H54 (cell line): ENCODE measurements around the gene STAG1.
"Not testable (repeated sequence)": the region's sequence is repeated elsewhere in the genome, so short reads cannot be mapped to it uniquely, and the experiment has no call there.

Source experiments
- DNase-seq: peaks from one replicate; pipeline ENCODE4 v3.0.0; 2011; ENCODE audit warnings: low spot score, mixed read lengths; ENCODE audit not compliant: insufficient read length
- FAIRE-seq: peaks from 3 replicates; lab custom pipeline; 2011; peaks lifted over from hg19 to GRCh38; lab: Jason Lieb, UNC
- POLR2A ChIP-seq: IDR thresholded peaks from 2 replicates; pipeline ENCODE4 v1.6.1; 2011; ENCODE audit warnings: low read depth, mild to moderate bottlenecking, low read length

Gene STAG1

DNA sequence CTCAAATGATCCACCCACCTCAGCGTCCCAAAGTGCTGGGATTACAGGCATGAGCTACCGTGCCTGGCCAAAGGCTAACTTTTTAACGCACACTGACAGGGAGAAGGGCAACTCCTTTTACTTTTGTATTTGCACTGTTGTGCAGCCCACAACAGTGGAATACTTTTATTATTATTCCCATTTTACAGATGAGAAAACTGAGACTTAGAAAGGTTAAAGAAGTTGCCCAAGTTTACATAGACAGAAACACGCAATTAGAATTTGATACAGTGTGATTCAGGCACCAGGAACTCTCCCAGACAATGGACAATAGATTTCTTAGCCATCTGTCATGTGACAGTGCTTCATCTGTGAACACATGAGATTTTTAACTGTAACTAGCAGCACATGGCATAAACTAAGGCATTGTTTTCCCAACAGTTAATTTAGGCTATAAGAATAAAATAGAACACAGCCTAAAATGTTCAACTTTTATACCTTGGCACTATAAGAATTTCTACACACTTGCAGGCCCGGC lies 18.8 kb downstream of the STAG1 start:
- no peak for TF ChIP-seq POLR2A
- no peak for FAIRE-seq
- no peak for DNase-seq

DNA sequence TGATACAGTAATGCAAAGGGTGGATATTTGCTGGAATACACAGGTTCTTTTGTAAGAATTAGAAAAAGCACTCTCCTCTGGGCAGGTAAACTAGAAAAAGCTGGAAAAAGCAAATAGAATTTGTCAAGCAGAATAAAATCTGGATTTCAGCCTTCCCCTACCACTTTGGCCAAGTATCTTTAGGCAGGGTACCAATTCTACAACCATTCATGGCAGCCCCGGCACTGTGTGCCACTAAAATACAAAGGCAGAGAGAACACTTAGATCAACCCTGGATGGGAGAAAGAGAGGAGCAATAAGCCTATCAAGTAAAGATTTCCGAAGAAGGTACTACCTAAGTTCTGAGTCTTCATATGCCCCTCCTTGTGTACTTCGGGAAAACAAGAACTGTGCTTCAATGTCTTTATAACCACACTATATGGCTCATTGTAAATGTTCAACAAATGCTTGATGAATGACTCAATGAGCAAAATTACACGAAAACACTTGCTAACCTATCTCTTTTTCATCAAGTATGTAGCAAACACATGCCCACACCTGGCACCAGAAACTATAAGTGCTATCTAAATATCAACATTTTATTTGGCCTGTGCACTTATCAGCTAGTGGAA lies 20.8 kb downstream of the STAG1 start:
- no peak for TF ChIP-seq POLR2A
- FAIRE-seq, result peak; percentile 6
- DNase-seq, result no peak

DNA sequence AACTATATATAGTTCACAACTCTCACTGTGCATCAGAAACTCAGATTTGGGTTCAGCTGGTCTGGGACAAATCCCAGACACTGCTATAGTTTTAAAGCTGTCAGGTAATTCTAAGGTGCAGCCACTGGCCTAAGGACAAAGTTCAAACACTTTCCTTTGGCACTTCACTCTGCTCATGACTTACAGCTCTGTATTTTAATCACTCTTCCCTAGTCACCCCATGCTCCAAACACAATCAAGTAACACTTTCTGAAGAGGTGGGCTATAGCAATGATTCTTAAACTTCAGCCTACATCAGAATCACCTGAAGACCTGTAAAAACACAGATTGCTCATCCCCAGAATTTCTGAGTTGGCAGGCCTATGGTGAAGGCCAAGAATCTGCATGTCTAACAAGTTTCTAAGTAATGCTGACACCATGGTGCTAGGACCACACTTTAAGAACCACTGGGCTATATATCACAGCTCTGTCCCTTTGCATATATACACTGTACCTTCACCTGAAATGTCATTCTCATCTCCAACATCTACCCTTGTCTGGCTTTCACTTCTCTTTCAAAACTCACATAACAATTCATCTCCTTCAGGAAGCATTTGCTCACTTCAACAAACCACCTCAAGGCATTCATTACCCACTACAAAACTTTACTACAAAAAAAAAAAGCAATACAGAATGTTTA lies 21.4 kb downstream of the STAG1 start:
- DNase-seq, result no peak
- no peak for TF ChIP-seq POLR2A
- no peak for FAIRE-seq

DNA sequence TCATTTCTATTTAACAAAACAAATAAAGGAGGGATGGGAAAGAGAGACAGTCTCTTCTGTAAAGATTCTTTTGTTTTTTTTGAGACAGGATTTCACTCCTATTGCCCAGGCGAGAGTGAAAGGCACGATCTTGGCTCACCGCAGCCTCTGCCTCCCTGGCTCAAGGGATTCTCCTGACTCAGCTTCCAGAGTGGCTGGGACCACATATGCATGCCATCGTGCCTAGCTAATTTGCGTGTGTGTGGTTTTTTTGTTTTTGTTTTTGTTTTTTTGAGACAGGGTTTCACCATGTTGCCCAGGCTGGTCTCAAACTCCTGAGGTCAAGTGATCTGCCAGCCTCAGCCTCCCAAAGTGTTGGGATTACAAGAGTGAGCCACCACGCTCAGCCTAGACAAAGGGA lies 23.3 kb downstream of the STAG1 start:
- no peak for TF ChIP-seq POLR2A
- peak; percentile 61 for FAIRE-seq
- DNase-seq, result no peak

DNA sequence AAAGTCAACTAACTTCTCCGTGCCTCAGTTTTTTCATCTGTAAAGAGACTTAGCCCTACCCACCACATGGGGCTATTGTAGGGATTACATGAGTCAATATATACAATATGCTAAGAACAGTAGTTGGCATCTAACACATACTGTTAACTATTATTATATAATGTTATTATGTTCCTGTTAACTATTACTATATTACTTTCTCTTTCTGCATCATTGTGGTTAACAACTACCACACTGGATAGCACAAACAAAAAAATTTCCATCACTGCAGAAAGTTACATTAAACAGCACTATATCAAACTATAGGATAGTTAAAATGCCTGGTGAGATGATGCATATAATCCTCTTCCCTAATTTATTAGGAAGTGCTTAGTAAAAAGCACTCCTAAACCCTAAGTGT lies 23.7 kb downstream of the STAG1 start:
- no peak for TF ChIP-seq POLR2A
- DNase-seq (no peak), FAIRE-seq (no peak)

DNA sequence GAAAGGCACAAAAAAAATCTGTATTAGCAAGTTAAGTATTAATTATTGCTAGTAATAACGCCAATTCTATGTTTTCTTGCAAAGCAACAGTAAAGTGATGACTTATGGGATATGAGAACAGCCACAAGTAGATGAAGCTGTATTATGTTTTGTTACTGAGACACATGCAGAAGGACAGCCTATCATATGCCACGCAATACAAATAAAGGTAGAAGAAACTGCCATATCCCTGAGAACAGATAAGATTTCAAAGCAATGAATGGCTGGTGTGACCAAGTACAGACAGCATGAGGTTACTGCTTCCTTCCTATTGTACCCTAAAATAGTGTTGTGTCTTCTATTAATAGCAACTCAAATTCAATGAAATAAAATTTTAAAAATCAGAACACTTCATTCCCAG lies 26.7 kb downstream of the STAG1 start:
- no peak for DNase-seq
- no peak for TF ChIP-seq POLR2A
- no peak for FAIRE-seq

DNA sequence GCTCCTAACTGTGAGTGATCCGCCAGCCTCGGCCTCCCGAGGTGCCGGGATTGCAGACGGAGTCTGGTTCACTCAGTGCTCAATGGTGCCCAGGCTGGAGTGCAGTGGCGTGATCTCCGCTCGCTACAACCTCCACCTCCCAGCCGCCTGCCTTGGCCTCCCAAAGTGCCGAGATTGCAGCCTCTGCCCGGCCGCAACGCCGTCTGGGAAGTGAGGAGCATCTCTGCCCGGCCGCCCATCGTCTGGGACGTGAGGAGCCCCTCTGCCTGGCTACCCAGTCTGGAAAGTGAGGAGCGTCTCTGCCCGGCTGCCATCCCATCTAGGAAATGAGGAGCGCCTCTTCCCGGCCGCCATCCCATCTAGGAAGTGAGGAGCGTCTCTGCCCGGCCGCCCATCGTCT lies 29.3 kb downstream of the STAG1 start:
- not testable (repeated sequence) for DNase-seq, FAIRE-seq

DNA sequence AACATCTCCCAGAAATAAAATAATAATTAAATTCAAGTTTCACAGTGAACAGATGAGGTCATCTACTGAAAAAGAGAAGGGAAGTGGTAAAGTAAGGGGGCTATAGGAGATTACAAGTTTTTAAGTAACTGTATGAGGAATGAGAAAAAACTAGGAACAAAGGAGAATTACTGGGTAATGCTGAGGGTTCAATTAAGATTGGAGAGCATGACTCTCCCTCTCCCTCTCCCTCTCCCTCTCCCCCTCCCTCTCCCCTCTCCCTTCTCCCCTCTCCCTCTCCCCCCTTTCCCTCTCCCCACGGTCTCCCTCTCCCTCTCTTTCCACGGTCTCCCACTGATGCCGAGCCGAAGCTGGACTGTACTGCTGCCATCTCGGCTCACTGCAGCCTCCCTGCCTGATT lies 29.8 kb downstream of the STAG1 start:
- not testable (repeated sequence) for DNase-seq, FAIRE-seq

DNA sequence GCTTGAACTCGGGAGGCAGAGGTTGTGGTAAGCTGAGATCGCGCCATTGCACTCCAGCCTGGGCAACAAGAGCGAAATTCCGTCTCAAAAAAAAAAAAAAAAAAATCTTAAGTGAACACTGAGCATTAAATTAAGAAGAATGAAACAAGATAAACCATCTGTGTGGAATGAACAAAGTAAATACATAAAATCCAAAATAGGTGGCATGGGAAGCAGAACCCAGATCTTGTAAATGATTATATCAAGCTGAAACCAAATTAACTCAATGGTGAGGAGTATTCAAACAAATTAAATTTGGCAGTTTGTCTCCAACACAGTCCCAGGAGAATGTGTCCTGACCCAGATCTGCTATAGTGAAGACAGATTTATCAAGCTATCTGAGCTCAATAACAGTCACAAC lies 32.1 kb downstream of the STAG1 start:
- TF ChIP-seq POLR2A, result no peak
- DNase-seq (no peak), FAIRE-seq (no peak)

DNA sequence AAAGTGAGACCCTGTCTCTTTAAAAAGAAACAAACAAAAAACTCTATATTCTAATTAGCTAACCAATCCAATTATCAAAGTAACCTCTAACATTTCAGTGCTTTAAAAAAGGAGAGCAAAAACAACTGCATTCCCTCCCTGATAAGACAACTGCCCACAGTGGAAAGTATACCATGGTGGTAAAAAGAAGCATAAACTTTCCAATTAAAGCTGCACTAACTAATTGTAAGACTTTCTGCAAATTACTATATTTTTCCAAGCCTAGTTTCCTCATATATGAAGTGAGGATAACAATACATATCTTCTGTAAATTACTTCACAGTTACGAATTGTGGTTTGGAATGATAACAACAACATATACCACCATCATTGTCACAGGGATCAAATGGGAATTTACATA lies 35.5 kb downstream of the STAG1 start:
- DNase-seq (no peak), FAIRE-seq (no peak)

DNA sequence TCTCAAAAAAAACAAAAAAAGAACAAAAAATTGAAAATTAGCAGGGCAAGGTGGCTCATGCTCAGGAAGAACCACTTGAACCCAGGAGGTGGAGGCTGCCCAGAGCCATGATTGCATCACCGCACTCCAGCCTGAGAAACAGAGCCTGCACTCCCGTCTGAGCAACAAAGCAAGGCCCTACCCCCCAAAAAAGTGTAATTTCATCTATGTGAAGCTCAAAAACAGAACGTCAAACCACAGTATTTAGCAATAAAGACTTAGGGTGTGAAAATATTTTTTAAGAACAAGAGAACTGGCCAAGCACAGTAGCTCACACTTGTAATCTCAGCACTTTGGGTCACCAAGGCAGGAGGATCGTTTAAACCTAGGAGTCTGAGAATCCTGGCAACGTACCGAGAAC lies 38.2 kb downstream of the STAG1 start:
- DNase-seq (no peak), FAIRE-seq (no peak)
- no peak for TF ChIP-seq POLR2A

More for the DNA sequence above, 35.5 kb downstream of the STAG1 start:
- TF ChIP-seq POLR2A, result no peak

DNA sequence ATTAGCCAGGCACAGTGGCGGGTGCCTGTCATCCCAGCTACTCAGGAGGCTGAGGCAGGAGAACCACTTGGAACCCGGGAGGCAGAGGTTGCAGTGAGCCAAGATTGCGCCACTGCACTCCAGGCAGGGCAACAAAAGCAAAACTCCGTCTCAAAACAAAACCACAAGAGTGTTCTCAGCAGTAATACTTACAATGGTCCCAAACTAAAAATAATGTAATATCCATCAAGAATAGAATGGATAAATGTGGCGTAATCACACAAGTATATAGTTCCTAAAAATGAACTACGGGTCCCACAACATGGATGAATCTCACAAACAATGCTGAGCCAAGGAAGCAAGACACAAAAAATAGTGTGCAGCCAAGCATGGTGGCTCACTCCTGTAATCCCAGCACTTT lies 39.2 kb downstream of the STAG1 start:
- FAIRE-seq (no peak), DNase-seq (no peak)
- TF ChIP-seq POLR2A, result no peak

DNA sequence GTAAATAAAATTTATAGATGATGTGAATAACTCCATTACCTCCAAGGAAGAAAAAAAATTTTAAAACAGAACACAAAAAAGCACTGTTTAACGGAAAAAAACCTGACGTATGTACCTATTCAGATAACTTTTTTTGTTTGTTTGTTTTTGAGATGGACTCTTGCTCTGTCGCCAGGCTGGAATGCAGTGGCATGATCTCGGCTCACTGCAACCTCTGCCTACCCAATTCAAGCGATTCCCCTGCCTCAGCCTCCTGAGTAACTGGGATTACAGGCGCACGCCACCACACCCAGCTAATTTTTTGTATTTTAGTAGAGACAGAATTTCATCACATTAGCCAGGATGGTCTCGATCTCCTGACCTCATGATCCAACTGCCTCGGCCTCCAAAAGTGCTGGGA lies 40.3 kb downstream of the STAG1 start:
- not testable (repeated sequence) for FAIRE-seq

DNA sequence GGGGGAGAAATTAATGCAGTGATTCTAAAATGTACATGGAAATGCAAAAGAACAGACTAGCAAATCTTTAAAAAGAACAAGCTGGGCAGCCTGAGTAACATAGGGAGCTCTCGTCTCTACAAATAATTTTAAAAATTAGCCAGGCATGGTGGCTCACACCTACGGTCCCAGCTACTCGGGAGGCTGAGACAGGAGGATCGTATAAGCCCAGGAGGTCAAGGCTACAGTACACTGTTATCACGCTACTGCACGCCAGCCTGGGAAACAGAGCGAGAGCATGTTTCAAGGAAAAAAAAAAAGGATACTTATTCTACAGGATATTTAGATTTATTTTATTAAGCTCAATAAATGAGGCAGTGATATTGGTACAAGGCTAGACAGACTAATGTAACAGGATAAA lies 40.9 kb downstream of the STAG1 start:
- FAIRE-seq, result no peak
- no peak for TF ChIP-seq POLR2A
- DNase-seq, result no peak

More for the DNA sequence above, 40.3 kb downstream of the STAG1 start:
- DNase-seq, result not testable (repeated sequence)

DNA sequence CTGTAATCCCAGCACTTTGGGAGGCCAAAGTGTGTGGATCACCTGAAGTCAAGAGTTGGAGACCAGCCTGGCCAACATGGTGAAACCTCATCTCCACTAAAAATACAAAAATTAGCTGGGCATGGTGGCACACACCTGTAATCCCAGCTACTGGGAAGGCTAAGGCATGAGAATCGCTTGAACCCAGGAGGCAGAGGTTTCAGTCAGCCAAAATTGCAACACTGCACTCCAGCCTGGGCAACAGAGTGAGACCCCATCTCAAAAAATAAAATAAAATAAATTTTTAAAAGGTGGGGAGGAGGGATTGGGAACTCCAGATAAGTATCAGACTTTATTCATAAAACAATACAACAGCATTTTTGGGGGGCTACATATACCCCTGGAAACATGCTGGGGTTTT lies 42.4 kb downstream of the STAG1 start:
- DNase-seq, FAIRE-seq: not testable (repeated sequence)
